Right forelimb (tissue), 1 donor: ENCODE results near the gene SLC4A5.
"Not testable (repeated sequence)": the region's sequence is repeated elsewhere in the genome, so short reads cannot be mapped to it uniquely, and the experiment has no call there.

Source experiments
- DNase-seq: peaks from one replicate; pipeline ENCODE4 v3.0.0-alpha.2; 2018

Gene SLC4A5

GRCh38 chr2:74226648-74227213 is 116.5 kb downstream of the SLC4A5 start:
- DNase-seq, result no peak

- DNase-seq, result no peak
Observed at GRCh38 chr2:74225698-74226459, 117.3 kb downstream of the SLC4A5 start.

DNA sequence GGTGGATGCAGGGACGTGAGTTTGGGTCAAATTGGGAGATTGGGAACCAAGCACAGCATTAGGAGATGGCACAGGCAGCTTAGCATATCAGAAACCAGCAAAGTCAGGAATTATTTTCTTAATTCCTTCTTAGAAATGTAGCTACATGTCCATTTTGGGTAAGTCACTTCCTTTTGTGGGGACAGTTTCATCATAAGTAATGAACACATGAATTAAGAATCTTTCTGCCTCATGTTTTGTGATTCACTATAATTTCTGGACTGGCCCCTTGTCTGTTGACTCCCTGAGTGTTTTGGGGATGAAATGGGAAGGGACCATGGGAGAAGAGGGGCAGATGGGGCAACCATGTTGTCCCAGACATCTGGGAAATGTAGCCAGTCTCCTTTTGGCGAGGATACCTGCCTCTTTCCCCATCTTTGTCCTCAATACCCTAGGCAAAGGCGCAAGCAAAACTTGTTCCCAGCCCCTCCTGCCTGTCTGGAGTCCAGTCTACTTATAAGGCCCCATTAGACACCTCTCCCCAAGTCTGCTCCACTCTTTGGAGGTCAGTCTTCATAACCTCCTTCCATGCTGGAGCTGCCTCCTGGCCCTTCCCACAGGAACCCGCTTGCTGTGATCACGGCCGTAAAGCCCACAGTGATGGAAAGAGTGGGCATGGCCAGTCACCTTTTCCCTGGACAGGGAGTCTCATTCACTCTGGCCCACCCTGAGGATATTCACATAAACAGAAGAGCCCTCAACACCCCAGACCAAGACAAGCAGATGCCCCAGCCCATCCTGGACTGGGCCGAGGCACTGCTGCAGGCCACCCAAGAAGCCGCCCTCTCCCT is 119.1 kb downstream of the SLC4A5 start:
- no peak for DNase-seq

DNA sequence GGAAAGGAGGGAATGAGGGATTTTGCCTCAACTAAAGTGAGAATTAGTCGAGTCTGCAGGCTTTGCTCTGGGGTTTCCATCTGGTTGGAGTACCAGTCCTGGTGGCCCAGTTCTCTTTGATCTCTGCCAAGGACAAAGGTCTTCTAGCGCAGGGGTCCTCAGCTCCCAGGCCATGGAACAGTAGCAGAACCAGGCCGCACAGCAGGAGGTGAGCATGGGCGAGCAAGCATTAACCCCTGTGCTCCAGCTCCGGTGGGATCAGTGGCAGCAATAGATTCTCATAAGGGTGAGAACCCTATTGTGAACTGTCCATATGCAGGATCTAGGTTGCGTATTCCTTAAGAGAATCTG is 120.9 kb downstream of the SLC4A5 start:
- no peak for DNase-seq

- DNase-seq, result no peak
Observed at GRCh38 chr2:74221604-74222299, 121.5 kb downstream of the SLC4A5 start.

DNA sequence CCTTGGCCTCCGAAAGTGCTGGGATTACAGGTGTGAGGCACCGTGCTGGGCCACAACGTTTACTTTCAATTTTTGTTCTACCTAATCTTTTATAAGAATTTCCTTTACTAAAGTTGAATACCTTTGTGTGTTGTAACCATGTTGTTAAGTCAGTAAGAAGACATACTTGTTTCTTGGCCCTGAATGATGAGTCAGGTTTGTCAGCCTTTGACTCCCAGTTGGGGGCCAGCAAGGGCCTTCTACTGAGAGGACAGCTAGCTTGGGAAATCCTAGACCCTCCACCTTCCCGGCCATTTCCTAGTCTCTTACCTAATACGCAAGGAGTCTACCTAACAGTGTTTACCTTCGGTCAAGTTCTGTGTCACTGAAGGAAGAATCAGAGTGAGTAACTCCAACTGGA is 122.1 kb downstream of the SLC4A5 start:
- no peak for DNase-seq

DNA sequence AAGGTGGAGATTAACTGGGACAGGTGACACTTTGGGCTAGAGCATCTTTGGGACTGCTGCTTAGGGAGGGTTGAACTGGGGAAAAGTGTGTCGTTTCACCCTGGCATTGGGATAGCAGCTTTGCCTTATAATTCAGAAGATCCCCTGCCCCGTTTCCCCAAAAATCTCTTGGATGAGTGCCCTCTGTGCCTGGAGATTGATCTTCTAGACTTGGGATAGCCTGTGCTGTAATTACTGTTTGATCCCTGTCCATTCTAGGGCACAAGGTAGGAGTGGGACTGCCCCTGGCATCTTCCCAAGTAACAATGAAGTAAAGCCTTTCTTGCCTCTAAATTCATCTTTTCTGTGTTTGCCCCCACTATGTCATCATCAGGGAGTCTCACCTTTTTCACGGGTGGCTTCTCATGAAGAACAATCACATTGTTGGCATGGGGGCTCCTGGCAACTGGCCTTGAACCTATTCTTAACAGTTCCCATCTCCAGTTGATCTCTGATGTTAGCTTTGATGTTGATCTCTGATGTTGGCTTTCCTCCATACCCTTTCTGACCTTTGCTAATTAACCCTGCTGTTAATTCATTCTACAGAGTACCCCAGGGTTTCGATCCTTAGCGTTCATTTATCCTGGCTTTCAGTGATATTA is 123.2 kb downstream of the SLC4A5 start:
- no peak for DNase-seq

- DNase-seq, result no peak
Observed at GRCh38 chr2:74216642-74217041, 126.6 kb downstream of the SLC4A5 start.

DNA sequence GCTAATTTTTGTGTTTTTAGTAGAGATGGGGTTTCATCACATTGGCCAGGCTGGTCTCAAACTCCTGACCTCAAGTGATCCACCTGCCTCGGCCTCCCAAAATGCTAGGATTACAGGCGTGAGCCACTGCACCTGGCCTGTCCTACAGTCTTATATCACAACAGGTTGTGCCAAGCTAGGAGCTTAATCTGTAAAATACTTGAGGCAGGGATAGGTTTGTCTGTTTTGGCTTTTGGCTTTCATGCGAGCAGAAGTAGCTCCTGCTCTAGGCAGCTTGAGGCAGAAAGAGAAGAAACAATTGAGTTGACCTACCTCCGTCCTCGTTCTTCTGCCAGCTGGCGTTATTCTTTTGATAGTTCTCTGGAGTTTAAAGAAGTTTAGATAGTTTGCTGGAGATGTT is 127.4 kb downstream of the SLC4A5 start:
- not testable (repeated sequence) for DNase-seq

GRCh38 chr2:74212702-74213410 is 130.4 kb downstream of the SLC4A5 start:
- no peak for DNase-seq

DNA sequence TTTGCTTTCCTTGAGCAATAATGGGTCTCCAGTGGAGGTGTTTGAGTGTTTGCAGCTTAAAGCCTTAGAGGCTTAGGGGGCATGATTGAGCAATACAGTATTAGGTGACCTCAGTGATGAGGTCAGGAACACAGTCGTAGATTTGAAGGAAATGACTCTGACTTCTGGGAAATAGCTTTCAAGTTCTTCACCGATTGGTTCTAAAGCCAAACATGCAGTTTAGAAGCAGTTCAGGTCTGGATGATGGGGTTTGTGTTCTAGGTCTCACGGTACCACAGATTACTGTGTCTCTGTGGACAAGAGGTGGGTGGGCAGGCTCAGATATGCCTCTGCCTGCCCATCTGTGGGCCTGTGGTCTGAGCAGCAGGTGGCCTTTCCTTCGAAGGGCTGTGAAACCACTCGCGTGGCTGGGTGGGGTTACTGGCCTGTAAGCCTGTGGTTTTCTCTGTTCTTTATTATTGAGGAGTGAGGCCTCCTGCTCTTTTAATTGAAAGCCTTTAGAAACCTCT is 137.0 kb downstream of the SLC4A5 start:
- no peak for DNase-seq

- DNase-seq, result no peak
Observed at GRCh38 chr2:74205596-74205995, 137.6 kb downstream of the SLC4A5 start.

DNA sequence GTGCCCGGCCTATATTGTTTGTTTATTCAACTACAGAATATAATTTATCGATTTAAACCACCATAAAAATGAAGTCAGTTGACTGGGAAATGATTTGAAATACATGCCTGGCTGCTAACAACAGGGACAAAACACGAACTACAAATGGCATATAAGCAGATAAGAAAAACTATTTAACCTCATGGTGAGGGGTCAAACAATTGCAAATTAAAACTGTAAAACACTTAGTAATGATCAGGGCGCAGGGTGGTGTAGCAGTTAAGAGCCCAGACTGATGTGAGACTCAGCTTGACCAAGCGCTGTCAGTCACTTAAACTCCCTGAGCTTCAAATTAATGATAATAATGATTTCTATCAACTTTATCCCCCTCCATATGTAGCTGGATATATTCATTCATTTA is 138.1 kb downstream of the SLC4A5 start:
- no peak for DNase-seq

DNA sequence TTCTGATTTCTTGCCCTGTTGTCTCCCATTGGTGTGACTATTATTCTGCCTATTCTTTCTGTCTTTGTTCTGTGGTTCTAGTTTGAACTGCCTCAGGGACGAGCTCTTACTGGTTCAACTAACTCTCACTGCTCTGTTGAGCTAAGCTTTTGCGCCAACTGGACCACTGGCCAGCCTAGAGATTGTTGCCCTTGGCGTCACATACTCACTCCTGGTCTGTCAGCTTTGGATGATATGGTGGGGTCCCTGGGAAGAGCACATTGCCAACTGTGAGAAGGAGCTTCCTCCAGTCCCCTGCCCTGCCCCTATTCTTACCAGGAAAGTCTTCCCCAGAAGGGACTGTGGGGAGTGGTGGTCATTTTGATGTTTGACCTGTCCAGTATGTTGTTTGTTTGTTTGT is 138.8 kb downstream of the SLC4A5 start:
- no peak for DNase-seq

GRCh38 chr2:74201596-74201995 is 141.6 kb downstream of the SLC4A5 start:
- DNase-seq, result no peak

DNA sequence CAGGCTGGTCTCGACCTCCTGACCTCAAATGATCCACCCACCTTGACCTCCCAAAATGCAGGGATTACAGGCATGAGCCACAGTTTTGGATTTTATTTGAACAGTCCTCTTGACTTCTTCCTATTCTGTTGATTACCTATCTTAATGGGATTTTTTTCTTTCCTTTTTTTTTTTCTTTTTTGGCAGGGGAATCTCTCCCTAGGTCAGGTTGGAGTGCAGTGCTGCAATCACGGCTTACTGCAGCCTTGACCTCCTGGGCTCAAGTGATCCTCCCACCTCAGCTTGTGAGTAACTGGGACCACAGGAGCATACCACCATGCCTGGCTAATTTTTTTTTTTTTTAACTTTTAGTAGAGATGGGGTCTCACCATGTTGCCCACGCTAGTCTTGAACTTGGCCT is 142.0 kb downstream of the SLC4A5 start:
- DNase-seq, result no peak

DNA sequence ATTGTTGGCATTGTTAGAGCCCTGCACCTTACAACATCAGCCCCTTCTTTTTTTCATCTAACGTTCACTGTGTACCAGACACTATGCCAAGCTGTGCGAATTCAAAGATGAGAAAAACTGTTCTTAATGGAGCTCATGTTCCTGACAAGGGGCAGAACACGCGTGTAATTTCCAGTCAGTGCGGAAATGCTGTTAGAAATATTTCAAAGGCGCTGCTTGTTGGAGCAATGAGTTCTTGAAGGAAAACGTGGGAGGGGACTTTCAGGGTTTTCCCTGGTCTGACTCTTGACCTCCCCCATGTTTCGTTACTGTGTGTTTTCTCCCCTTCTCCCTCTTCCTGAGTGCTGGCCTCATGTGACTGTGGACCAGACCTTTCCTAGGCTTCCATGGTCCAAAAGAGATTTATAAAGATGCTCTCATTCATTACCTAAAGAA is 143.3 kb downstream of the SLC4A5 start:
- DNase-seq, result no peak

DNA sequence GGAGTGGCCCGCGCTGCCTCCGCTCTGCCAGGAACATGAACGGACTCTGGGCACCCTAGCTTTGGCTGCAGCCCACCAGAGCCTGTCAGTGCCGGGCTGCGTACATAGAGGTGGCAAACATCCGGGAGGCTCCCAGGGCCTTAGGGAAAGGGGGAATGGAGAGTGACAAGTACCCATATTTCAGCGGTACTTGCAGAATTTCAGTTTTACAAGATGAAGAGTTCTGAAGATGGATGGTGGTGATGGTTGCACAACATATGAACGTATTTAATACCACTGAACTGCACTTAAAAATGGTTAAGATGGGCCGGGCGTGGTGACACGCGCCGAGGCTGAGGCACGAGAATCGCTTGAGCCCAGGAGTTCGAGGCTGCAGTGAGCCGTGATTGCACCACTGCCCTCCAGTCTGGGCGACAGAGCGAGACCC is 143.9 kb downstream of the SLC4A5 start:
- DNase-seq, result no peak

GRCh38 chr2:74198461-74199274 is 144.5 kb downstream of the SLC4A5 start, which contains the start of gene MTHFD2:
Gene MTHFD2 (plus strand): TSS chr2:74198615. CDS start chr2:74198642, 27 bp downstream.
- peak; percentile 95 for DNase-seq

DNA sequence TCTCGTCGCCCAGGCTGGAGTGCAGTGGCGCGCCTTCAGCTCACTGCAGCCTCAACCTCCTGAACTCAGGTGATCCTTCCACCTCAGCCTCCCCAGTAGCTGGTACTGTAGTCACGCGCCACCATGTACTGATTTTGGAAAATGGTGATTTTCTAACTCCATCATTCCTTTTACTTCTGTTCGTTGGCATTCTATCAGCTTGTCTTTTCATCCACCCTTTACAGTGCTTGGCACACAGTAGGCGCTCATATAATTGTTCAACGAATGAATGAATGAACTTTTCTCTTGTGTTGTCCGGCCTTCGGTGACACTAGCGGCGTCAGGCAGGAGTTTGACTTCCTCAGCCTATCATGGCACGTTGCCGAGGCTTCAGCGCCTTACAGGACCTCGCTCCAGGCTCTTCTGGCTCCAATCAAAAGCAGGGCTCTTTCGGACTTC is 145.2 kb downstream of the SLC4A5 start:
- no peak for DNase-seq

DNA sequence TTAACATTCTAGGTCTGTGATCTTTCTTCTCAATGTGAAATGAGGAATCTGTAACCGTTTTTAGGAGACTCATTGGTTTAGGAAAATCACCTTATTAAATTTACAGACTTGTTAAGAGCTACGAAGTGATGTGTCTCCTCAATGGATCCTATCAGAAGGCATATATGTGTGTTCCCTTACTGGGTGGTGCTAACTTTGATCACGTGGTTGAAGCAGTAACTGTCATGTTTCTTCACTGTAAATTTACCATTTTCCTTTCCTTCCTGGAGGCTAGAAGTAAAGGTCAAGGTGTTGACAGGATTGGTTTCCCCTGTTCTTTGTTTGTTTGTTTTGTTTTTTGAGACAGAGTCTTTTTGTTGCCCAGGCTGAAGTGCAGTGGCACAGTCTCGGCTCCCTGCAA is 146.2 kb downstream of the SLC4A5 start:
- DNase-seq, result no peak
